ENCODE measurements around the gene CREB3L2. TPM values are rescaled to one million over a fixed set of nuclear protein-coding genes. Genes with fewer than 3 reads are reported as not detected.

The CREB3L2 gene
- total and polyA plus RNA-seq, 8 donors = 6.6 to 38.4 (median 32.2) TPM

DNA sequence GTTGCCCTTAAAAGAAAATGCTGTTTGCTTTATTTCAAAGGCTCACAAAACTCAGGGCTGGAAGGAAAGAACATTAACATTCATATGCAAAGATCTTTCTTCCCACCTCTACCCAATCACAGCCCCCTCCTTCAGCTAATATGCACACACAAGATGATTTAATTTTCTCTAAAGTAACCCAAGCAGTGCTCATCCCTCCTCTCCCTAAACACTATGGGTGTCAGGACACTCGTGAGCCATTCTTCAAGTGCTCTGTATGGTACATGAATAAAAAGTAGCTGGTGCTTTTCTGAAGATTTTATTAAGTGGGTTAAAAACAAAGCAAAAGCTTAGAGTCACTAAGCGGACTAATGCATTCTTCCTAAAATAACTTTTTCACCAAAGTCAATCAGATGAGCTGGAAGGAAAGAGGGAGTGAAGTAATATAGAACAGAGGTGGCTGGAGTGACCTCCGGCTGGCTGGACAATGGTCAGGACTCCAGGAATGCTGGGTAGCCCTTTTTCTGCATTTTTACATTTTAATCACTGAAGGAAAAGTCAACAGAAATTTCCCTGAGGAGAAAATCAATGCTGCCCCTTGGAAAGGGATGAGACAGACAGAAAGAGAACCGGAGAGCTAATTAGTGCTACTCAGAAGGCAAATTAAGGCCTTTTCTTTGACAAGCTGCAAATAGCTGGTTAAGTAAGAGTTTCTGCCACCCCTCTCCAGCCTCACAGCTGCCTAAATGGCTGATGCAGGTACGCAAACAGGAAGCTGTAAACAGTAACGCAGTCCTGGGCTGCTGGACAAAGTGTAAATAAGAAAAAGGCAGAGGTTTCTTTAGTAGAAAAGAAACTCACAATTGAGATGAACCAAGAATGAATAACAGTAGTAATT is 161.7 kb downstream of the CREB3L2 start:
- 71 to 78% methylated on average over 6 of the region's 6 CpGs for WGBS, 2 donors
- TF ChIP-seq, protein P1, sequence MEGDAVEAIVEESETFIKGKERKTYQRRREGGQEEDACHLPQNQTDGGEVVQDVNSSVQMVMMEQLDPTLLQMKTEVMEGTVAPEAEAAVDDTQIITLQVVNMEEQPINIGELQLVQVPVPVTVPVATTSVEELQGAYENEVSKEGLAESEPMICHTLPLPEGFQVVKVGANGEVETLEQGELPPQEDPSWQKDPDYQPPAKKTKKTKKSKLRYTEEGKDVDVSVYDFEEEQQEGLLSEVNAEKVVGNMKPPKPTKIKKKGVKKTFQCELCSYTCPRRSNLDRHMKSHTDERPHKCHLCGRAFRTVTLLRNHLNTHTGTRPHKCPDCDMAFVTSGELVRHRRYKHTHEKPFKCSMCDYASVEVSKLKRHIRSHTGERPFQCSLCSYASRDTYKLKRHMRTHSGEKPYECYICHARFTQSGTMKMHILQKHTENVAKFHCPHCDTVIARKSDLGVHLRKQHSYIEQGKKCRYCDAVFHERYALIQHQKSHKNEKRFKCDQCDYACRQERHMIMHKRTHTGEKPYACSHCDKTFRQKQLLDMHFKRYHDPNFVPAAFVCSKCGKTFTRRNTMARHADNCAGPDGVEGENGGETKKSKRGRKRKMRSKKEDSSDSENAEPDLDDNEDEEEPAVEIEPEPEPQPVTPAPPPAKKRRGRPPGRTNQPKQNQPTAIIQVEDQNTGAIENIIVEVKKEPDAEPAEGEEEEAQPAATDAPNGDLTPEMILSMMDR (IDR thresholded peaks at IDR 0.05) = no peak
- Histone ChIP-seq H3K36me3 (no peaks in the 10 kb centered on the region), H3K4me1 (no peaks in the 10 kb centered on the region), H3K27me3 (no peaks in the 10 kb centered on the region), H3K4me3 (no peak overlapping the region), H3K27ac (no peak overlapping the region), H3K9me3 (no peaks in the 10 kb centered on the region)
- ATAC-seq (no peak), DNase-seq (no peak), FAIRE-seq (no peak)
- intact Hi-C loops (cut with DNase I) = no loop called here

DNA sequence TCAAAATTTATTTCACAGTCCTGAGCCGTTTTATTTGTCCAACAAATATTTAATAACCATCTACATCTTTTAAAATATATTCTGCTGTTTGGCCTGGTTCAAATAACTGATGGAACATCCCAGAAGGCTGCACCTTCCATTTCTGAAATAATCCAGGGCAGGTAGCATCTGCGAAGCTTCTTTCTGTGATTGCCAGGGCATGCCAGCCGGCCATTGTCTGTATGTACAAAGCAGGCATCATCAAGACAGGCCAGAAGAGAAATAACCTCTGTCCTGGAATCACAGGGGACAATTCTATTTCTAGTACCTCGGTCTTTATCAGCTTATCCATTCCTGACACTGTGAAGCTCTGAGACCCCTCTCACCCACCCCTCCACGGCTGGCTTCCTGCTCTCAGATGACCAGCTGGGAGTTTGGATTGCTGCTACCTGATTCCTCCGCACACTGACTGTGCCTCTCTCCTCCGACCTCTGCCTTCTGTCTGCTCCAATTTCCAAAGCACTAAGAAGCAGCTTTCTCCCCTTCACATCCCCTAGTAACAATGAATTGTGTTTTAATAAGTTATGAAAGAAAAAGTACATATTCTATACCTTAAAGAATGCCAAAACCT is 163.1 kb downstream of the CREB3L2 start:
- Histone ChIP-seq H3K4me3 (no peak overlapping the region), H3K4me1 (no peaks in the 10 kb centered on the region), H3K36me3 (no peaks in the 10 kb centered on the region), H3K9me3 (no peaks in the 10 kb centered on the region), H3K27me3 (no peaks in the 10 kb centered on the region), H3K27ac (no peak overlapping the region)
- ATAC-seq (no peak), DNase-seq (no peak), FAIRE-seq (no peak)
- intact Hi-C loops (cut with DNase I) = no loop called here
- TF ChIP-seq, protein P1 (IDR thresholded peaks at IDR 0.05) = no peak
- 80 to 87% methylated on average over 7 of the region's 7 CpGs for WGBS, 2 donors

DNA sequence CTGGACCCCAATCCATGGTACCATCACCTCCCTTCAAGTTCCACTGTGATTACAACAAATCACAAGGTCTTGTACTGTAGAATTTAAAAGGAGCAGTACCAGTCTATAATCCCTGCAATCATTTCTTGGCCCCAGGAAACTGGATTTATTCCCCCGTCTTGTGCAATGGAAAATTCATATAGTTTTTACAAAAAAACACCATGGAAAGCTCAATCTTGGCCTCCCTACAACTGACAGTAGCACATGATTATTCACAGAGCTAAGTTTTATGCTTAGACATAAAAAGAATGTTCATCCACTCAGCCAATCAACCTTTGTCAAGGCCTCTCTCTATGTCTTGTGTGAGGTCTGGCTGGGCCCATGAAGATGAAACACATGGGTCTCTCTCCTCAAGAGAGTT is 165.3 kb downstream of the CREB3L2 start:
- TF ChIP-seq, protein P1 (IDR thresholded peaks at IDR 0.05) = no peak

DNA sequence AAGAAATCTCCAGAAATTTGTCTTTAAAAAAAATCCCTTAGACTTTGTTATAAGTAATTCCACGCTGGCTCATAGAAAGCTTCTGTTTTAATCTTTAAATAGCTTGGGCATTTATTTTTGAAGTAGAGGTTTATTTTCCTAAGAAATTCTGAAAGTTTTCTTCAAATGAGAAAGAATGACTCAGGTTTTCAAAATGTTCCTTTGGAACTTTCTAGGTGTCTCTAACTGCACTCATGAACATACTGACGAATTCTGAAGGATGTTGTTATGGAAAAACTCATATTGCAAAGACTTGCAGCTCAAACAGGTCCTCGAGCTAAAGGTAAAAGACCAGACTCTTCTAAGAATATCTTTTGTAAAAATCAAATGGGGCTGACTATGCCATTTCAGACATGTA is 165.8 kb downstream of the CREB3L2 start:
- DNase-seq (no peak), FAIRE-seq (no peak), ATAC-seq (no peak)
- TF ChIP-seq, protein P1 (IDR thresholded peaks at IDR 0.05) = no peak
- intact Hi-C loops (cut with DNase I) = no loop called here
- 86 to 87% methylated on average over 3 of the region's 3 CpGs for WGBS, 2 donors
- no peak overlapping the region for H3K4me3 ChIP-seq
- no peaks in the 10 kb centered on the region for H3K36me3 ChIP-seq
- H3K9me3 ChIP-seq = no peaks in the 10 kb centered on the region
- no peaks in the 10 kb centered on the region for H3K4me1 ChIP-seq
- no peak overlapping the region for H3K27ac ChIP-seq
- H3K27me3 ChIP-seq = no peaks in the 10 kb centered on the region

More for the DNA sequence above, 165.3 kb downstream of the CREB3L2 start:
- H3K27ac ChIP-seq = no peak overlapping the region
- intact Hi-C loops (cut with DNase I) = no loop called here
- ATAC-seq (no peak), FAIRE-seq (no peak), DNase-seq (no peak)
- H3K9me3 ChIP-seq = no peaks in the 10 kb centered on the region
- H3K27me3 ChIP-seq = no peaks in the 10 kb centered on the region
- no peak overlapping the region for H3K4me3 ChIP-seq
- WGBS, 2 donors = 94 to 97% methylated on average over 1 of the region's 1 CpG
- no peaks in the 10 kb centered on the region for H3K4me1 ChIP-seq
- H3K36me3 ChIP-seq = no peaks in the 10 kb centered on the region
